AG08396 (cell line): Measurements from ENCODE around the gene PPIH.
"Not testable (repeated sequence)": the region's sequence is repeated elsewhere in the genome, so short reads cannot be mapped to it uniquely, and the experiment has no call there.

ENCODE experiments used
- DNase-seq: peaks from one replicate; pipeline ENCODE4 v3.0.0; 2012; ENCODE audit warnings: low spot score, mixed read lengths

PPIH gene

DNA sequence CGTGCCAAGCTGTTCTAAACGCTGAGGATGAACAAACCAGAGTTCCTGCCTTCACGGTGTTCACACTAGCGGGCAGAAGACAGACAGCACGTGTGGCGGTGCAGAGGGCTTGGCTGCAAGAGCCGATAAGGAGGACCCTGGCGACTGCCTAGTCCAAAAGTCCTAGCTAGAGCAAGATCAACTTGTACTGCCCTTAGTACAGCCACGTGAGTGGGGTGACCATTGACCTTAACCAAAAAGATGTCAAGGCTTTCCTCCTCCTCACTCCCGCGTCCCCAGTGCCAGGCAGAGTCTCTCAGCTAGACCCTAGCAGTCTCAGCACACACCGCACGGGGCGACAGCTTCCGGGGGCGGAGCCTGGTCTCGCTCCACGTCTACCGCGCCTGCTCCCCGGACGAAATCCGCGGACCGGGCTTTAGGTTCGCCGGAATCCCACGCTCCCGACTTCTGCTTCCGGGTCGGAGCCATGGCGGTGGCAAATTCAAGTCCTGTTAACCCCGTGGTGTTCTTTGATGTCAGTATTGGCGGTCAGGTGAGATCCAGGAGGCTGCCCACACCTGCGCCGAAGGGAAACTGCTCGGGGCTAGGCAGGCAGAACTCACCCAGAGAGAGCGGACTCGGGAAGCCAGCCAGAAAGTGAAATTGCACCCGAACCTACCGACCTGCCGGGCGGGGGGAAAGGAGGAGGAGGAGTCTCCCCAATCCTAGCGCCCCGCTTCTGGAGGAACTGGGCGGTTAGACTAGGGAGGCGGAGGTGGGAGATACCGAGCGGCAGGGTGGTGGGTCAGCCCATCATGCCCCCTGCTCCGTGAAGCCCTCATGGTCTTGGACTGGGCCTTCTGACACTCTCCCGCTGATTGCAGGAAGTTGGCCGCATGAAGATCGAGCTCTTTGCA, at the start of gene PPIH:
Gene PPIH (plus strand): TSS at position 443 of the 896 bp plus-strand sequence. CDS start 24 bp downstream, at position 467.
- DNase-seq: peak; percentile 94

DNA sequence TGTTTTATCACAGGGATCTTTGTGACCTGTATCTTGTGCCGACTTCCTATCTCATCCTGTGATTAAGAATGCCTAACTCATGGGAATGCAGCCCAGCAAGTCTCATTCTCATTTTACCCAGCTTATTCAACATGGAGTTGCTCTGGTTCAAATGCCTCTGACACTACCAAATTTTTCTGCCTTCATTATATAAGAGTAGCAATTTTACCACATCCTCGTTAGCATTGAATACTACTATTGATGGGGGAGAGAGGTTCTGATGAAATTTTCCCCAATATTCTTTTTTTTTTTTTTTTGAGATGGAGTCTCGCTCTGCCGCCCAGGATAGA, 44.5 kb upstream of the PPIH start:
- no peak for DNase-seq

DNA sequence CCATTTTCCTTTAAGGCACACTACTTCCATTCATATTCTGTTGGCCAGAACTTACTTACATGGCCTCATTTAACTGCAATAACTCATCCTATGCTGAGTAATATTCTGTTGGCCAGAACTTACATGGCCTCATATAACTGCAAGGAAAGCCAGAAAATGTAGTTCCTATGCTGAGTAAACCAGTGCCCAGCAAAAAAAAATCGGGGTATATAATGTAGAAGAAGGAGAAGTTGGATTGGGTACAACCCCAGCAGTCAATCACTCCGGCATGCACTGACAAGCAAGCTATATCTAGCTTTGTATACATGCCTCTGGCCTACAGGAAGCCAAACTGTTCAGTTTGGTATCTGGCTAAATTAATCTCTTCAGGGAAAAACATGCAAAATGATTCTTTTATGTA, 39.4 kb upstream of the PPIH start:
- DNase-seq: no peak

DNA sequence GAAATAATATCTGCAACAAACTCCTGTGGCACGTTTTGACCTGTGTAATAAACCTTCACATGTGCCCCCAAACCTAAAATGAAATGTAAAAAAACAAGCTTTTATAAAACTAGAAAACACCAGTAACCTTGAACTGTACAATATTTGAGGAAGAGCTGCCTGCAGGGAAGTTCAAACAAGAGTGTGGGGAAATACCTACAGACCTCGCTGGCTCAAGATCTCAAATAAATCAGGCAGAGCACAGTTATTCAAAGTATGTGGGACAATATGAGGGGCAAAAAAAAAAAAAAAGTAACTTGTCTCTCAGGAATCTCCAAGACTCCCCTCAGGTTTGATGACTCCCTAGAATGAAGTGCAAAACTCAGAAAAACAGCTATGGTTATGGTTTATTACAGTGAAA, 37.9 kb upstream of the PPIH start:
- no peak for DNase-seq

DNA sequence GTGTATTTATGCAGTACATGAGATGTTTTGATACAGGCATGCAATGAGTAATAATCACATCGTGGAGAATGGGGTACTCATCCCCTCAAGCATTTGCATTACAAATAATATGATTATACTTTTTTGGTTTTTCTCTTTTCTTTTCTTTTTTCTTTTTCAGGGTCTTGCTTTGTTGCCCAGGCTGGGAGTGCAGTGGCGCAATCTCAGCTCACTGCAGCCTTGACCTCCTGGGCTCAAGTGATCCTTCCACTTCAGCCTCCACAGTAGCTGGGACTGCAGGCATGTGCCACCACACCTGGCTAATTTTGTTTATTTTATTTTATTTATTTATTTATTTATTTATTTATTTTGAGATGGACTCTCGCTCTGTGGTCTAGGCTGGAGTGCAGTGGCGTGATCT, 37.0 kb upstream of the PPIH start:
- not testable (repeated sequence) for DNase-seq

DNA sequence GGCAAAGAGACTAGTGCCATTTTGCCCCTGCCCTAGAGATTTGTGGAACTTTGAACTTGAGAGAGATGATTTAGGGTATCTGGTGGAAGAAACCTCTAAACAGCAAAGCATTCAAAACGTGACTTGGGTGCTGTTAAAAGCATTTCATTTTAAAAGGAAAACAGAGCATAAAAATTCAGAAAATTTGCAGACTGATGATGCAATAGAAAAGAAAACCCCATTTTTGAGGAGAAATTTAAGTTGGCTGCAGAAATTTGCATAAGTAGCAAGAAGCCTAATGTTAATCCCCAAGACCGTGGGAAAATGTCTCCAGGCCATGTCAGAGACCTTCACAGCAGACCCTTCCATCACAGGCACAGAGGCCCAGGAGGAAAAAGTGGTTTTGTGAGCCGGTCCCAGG, 31.0 kb upstream of the PPIH start:
- DNase-seq: not testable (repeated sequence)

DNA sequence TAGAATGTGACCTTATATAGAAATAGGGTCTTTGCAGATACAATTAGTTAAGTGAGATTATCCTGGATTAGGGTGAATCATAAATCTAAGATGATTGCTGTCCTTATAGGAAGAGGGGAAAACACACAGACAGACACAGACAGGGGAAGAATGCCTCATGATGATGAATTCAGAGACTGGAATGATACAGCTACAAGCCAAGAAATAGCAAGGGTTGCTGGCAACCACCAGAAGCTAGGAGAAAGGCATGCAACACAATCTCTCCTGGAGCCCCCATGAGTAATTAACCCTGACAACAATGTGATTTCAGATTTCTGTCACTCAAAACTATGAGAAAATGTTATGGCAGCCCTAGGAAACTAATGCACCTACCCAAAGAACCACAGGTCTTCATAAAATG, 19.1 kb upstream of the PPIH start:
- no peak for DNase-seq

DNA sequence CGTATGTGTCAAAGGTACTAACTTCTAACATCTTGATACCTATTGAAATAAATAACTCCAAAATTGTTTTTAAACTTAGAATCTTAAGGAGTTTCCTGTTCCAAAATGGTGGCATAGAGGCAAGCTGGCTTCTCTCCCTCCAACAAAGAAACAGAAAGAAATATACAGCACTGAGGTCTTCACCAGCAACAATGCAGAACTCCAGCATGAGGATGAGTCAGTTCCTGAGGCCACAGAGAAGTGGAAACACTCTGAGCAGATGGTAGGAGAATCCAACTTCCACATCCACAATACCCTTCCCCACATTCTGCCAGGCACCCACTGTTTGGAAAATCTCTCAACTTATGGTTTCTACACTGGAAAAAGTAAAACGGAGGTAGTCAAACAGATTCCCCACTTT, 12.2 kb upstream of the PPIH start:
- DNase-seq: no peak

DNA sequence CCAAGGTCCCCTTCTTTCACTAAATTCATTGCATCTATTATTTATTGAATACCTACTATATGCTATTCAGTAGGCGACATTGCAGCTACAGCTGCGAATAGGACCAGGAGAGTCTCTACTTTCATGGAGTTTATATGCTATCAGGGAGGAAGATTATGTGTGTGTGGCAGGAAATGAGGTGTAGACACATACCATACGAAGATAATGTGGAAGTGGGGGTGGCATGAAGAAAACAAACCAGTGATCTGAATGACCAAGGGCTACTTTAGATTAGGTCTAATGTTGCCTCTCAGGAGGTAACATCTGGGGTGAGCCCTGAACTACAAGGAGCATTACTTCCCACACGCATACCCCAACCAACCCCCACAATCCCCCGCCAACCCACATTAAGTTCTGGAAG, 1.0 kb upstream of the PPIH start:
- DNase-seq: no peak

DNA sequence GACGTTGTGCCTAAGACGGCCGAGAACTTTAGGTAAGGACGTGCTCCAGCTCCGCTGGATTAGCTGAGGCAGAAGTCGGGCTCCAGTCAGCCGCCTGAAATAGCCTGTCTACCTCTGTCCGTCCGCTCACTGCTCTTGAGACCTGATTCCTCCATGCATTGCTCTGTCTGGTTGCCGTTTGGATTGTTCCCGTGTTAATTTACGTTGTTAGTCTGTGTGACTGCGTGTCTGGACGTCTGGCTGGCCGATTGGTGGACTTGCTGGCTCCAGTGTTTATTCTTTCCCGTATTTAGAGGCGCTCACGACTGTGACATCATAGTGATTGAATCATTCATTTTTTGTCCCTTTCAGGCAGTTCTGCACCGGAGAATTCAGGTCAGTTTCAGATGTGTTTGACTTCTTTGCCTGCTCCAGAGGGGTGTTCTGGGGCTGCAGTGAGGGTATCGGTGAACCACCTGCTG, 684 bp downstream of the PPIH start:
- DNase-seq: no peak

DNA sequence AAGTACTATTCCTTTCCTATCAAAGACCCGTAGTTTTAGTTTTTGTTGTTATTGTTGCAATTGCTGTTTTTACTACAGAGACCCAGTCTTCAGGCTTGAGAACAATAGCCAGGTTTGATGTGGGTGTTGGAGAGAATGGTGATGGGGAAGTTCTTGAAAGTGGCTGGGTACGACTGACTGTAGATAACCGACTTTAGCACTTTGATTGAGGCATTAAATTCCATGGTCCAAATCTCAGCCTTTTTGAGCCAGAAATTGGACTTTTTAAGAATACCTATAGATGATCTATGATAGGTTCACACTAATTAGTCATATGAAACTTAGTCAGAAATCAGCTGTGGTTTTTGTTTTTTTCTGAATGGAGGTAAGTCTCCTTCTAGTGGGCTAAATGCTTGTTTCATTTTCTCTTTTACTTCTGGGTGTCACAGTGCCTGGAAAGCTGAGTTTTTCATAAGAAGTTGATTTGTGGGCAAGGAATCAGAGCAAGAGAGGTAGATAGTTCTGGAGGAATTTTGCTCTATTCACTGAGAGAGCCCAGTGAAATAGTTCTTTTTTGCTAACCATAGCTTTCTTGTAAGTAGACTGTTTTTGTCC, 2.8 kb downstream of the PPIH start:
- no peak for DNase-seq

DNA sequence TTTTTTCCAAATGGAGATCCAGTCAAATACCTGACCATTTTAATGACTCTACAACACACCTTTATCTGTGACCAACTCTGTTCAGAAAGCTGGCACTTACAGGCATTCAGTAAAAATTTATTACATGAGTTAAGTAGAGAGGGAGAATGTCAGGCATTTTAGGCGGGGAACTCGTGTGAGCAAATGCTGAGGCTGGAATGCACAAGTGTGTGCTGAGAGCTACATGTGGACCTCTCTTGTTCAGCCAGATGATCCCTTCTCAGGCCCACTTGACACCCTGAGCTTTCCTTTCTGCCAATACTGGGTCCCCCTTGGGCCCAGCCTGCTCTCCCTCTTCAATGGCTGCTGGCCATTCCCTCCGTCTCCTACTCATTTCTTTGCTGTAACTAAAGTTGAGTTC, 11.7 kb downstream of the PPIH start:
- no peak for DNase-seq

DNA sequence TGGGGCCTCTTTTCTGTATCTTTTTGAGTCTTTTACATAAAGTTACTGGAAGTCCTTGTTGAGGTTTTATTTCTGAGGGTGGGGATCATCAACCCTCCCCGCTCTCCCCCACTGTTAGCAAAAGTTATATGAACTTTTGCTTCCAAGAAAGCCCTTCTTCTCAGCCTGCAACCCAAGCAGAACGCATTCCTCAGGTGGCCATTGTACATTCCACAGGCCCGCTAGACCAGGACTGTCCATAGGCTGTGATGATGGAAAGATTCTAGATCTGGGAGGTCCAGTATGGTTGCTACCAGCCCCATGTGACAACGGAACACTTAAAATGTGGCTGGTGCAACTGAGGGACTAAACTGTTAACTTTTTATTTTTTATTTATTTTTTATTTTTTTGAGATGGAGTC, 12.2 kb downstream of the PPIH start:
- DNase-seq: no peak

DNA sequence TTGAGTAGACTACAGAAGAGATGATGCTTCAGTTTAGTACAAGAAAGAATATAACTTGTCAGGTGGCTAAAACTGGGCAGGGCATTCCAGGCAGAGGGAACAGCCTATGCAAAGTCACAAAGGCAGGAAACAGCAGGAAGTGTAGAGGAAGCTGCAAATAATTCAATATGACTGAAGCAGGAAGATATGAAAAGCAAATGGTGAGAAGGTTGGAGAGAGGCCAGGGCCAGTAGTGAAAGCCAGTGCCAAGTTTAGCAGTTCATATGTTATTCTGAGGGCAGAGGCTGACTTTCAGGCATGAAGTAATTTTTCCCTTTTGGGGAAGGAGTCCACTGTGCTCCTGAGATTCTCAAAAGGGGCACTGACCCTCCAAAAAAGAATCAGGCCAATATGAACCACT, 16.0 kb downstream of the PPIH start:
- DNase-seq: no peak

DNA sequence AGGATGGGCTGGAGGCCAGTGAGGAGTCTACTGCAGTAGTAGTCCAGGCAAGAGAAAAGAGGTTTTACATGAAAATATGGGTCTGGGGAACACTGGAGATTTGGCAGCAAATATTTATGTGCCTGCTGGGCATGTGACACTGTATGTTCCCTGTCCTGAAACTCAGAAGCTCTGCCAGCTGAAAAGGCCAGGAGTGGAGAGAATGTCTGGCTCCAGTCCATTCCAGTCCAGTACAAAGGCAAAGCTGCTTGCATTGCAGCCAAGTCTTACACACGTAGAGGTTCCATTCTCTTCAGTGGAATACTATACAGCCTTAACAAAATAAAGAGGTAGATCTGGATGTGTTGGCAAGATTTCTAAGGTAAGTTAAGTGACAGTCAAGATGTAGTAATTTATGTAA, 16.5 kb downstream of the PPIH start:
- no peak for DNase-seq

DNA sequence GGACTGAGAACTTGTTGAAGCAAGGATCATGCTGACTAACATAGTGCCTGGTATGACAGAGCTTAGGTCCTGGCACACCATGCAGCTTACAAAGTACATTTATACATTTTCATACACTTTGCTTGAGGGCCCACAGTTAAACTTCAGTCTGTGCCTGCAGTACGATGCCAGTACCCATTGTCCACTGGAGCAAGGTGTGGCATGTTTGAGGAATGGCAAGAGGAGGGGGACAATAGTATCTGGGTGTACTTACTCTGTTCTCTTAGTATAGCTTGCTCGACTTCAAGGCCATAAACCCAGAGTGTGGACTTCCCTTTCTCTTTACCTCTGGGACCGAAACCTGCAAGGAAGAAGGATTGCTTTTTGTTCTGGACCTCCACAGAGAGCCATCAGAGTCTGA, 17.2 kb downstream of the PPIH start:
- DNase-seq: no peak

DNA sequence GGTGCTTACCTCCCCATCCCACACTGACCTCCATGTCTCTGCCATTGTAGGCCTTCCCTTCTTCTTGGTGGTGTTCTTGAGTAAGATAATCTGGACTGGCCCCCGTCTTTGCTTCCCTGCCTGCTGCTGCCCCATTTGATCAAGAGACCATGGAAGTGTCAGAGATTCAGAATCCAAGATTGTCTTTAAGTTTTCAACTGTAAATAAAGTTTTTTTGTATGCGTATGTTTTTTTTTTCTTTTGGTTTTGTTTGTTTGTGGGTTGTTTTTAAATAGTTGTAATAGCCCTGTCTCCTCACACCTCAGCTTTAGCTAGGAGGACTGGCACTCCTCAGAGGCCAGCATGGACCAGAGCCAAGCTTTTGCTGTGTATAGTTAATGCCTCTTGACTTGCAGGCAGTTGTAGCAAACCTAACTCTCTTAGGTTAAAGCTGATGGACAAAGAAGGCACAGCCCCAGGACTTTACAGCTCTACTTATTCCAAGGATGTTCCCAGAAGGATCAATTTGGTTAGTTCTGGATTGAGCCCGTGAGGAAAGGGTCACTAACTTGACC, 18.4 kb downstream of the PPIH start:
- no peak for DNase-seq

DNA sequence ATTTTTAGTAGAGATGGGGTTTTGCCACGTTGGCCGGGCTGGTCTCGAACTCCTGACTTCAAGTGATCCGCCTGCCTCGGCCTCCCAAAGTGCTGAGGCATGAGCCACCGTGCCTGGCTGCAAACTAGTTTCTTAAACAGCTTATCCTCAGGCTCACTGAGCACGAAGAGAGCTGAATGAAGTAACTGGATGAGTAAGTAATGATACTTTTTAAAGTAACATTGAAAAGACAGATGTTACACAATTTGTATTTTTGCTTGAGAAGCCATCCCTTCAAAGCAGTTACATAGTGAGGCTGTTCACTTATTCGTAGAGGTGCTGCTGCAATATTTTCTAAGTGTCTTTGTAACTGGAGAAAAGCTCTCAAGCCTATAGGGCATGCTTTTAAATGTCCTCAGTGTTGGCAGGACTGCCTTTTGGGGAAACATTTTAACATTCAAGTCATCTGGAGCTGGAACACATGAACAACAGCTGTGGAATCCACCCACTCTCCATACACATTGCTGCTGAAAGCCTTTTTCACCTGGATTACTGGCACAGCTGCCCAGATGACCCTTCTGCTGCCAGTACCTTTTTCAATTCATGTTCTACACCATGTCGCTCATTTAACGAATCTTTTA, 21.3 kb downstream of the PPIH start:
- no peak for DNase-seq

DNA sequence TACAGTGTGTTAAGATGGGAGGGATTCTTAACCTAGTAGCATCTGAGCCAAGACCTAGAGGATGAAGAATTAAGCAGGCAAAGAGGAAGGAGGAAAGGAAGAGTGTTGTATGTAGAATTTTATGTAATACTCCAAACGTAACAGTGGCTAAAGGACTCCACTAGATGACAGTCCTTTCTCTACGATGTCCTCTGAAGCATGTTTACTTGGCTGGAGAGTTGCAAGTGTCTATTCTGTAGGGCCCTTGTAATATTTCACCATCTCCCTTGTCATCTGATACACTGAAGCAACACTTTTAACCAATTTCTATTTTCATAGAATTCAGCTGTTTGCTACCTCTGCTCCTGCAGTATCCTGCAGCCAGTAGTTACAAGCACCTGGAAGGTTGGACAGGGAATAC, 21.8 kb downstream of the PPIH start:
- no peak for DNase-seq

DNA sequence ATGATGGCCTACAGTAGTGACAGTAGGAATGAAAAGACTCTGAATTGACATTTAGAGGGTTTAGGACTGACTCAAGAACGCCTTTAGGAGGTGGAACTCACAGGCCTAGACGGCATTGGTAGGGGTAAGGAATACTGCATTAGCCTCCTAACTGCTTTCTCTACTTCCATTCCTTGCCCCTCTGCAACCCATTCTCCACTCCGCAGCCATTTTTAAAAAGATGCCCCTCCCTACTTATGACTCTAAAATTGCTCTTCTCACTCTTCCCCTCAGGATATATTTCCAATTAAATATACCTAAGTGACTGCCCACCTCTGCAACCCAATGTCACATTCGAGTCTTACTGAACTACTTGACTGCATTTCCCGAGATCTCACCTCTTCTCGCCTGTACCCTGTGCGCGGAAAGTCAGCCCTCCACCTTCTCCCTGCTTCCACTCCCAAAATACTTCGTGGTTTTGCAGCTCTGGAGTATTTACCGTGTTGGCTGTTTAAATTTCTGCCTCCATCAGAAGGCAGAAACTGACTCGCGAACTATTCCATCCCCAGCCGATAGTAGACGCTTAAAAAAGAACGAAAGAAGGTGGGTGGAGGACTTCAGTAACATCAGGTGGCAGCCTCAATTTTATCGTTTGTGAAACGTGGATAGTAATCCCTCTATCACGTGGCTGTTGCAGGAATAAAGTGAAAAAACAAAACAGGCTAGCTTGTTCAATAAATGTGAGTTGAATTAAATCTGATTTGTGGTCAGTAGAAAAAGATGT, 22.9 kb downstream of the PPIH start:
- DNase-seq: peak; percentile 17

DNA sequence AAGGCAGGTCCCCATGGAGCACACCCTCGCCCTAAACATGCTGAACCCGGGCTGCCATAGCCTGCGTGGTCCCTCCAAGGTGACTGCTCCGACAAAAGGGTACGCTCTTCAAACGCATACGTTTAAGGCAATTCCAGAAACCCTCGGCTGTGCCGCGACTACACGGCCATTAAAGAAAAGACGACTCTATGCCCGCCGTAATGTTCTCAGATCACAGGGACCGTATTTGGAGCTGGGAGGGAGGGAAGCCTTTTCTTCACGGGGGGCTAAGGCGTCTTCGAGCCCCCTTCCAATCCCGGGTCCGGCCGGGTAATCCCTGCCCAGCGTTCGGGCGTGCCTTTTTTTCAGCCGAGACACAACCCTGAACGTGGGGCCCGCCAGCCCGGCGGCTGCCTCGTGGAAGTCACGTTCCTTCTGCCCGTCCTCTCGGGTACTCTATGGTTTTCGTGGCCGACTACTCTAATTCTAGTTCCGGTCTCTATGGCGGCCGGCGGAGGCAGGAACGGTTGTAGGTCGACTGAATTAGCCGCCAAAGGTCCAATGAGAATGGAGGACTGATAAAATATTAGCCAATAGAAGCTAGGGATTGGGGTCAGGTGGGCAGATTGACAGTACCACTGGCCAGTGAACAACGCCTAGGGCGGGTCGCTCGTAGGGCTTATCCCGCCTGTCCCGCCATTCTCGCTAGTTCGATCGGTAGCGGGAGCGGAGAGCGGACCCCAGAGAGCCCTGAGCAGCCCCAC, 23.7 kb downstream of the PPIH start, which contains the start of gene YBX1:
Gene YBX1 (plus strand): TSS at position 678 of the 743 bp plus-strand sequence. CDS start 148 bp downstream, outside the sequence.
- DNase-seq: peak; percentile 98

DNA sequence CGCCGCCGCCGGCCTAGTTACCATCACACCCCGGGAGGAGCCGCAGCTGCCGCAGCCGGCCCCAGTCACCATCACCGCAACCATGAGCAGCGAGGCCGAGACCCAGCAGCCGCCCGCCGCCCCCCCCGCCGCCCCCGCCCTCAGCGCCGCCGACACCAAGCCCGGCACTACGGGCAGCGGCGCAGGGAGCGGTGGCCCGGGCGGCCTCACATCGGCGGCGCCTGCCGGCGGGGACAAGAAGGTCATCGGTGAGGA, 24.2 kb downstream of the PPIH start:
- DNase-seq: not testable (repeated sequence)
